Muscle of leg (tissue), 11 donors: Measurements from ENCODE around the gene PHF14. TPM values are rescaled to one million over a fixed set of nuclear protein-coding genes. Genes with fewer than 3 reads are reported as not detected.

Experiments used
- DNase-seq: peaks from one replicate; pipeline ENCODE4 v3.0.0; 2013
- H3K27ac ChIP-seq: one replicate; pipeline ENCODE4 v1.5.1; 2013; ENCODE audit warnings: mild to moderate bottlenecking, low read length, control low read depth
- H3K27me3 ChIP-seq: one replicate; pipeline ENCODE4 v1.6.1; 2013; ENCODE audit warnings: low read length; ENCODE audit not compliant: control insufficient read depth, insufficient read depth
- H3K36me3 ChIP-seq: one replicate; pipeline ENCODE4 v1.6.1; 2013; ENCODE audit warnings: low read length; ENCODE audit not compliant: control insufficient read depth, insufficient read depth
- H3K4me1 ChIP-seq: one replicate; pipeline ENCODE4 v1.6.1; 2013; ENCODE audit warnings: low read length; ENCODE audit not compliant: control insufficient read depth, insufficient read depth
- H3K4me3 ChIP-seq: one replicate; pipeline ENCODE4 v1.5.1; 2013; ENCODE audit warnings: low read length, control low read depth
- H3K9me3 ChIP-seq: replicated peaks from 2 replicates; pipeline ENCODE4 v1.6.1; 2013; ENCODE audit warnings: low read depth, low read length; ENCODE audit not compliant: control insufficient read depth
- WGBS: methylation state at CpG from one replicate; pipeline ENCODE4 v1.1.5; 2013; ENCODE audit warnings: missing lambda C conversion rate; ENCODE audit not compliant: insufficient coverage; 5-methylcytosine and 5-hydroxymethylcytosine counted together
- polyA plus RNA-seq, 8 donors: library from polyadenylated mRNA; unstranded; fragments of 120-200 nt; gene quantifications; one replicate each; pipeline versions ENCODE4 v1.2.1 to v1.2.3, GENCODE V29; 2013; ENCODE audit warnings: inconsistent platforms in 1 of 8, low replicate concordance in 1 of 8; ENCODE audit not compliant: insufficient read length in 8 of 8, insufficient read depth in 1 of 8
- total RNA-seq: library from RNA; stranded (reverse); fragments of 120-200 nt; gene quantifications from one replicate; pipeline ENCODE4 v1.2.4, GENCODE V29; 2013

The PHF14 gene
- total and polyA plus RNA-seq, 9 donors, result 30.8 to 47.7 (median 34.7) TPM

DNA sequence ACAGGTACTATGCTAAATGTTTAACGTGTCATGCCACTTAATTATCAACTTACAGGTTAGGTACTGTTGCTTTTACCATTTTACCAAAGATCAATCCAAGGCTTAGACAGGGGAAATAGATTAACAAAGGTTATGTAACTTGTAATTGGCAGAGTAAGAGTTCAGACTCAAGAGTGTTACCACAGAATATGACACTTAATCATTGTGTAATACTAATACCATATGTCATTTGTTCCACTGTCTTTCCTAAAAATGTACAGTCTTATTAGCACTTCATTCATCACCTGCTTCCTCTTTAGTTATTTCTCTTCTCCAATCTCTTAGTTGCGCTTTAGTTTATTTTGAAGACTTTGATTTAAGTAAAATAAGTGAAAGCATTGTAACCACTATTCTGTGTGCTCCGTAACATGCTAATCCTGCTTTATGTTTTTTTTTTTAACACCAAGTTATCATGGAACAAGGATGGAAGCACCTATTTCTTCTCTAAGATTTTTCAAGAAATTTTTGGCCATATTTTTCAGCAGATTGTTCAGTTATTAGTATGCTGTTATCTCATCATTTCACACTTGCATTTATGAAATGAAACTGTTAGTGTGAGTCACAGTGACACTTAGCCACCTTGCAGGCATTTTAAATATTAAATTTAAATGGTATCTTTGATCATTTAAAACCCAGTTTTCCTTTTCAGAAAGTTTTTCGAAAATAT, 197.3 kb downstream of the PHF14 start:
- Histone ChIP-seq H3K27ac (no peak overlapping the region), H3K4me1 (no peaks in the 10 kb centered on the region), H3K4me3 (no peak overlapping the region), H3K36me3 (no peaks in the 10 kb centered on the region), H3K9me3 (no peaks in the 10 kb centered on the region), H3K27me3 (no peaks in the 10 kb centered on the region)
- no CpG with 5 or more reads among the region's 4 CpGs for WGBS
- DNase-seq, result peak; percentile 41

DNA sequence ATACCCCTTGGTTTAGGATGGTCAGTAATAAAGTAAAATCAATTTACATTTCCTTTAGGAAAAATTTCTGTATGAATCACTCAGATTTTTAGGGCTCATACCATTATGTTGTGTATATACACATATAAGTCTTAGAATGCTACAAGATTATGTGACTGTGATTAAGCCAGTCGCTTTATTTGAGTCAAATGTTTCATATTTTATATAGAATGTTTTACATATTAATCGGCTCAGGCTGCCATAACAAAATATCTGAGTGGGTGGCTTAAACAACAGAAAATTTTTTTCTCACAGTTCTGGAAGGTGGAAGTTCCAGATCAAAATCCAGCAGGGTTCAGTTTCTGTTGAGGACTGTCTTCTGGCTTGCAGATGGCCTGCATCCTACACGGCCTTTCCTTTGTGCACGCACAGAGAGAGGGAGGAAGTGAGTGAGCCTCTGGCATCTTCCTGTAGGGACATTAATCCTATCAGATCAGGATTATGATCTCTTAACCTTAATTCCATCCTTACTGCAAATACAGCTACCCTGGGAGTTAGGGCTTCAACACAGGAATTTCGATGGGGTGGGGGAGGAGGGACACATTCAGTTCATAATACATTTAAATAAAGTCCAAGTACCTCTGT, 198.0 kb downstream of the PHF14 start:
- no peaks in the 10 kb centered on the region for H3K4me1 ChIP-seq
- H3K27me3 ChIP-seq, result no peaks in the 10 kb centered on the region
- H3K4me3 ChIP-seq, result no peak overlapping the region
- H3K27ac ChIP-seq, result no peak overlapping the region
- H3K9me3 ChIP-seq, result no peaks in the 10 kb centered on the region
- no CpG with 5 or more reads among the region's 5 CpGs for WGBS
- H3K36me3 ChIP-seq, result no peaks in the 10 kb centered on the region
- no peak for DNase-seq

DNA sequence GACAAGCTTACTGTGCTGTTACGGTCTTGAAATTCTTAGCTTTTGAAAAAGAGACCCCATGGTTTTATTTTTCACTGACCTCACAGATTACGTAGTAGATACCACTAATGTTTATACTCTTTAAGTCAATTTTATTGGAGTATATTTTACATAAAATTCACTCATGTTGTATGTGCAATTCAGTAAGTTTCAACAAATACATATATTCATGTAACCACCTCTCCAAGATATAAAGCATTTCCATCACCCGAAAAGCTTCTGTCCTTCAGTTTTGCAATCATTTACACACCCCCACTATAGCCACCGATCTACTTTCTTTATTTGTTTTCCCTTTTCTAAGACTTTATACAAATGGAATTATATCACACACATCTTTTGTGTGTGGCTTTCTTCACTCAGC, 199.2 kb downstream of the PHF14 start:
- H3K4me3 ChIP-seq, result no peak overlapping the region
- no peaks in the 10 kb centered on the region for H3K36me3 ChIP-seq
- H3K4me1 ChIP-seq, result no peaks in the 10 kb centered on the region
- no peaks in the 10 kb centered on the region for H3K27me3 ChIP-seq
- WGBS, result 100% methylated on average over 1 of the region's 4 CpGs
- no peak for DNase-seq
- no peak overlapping the region for H3K27ac ChIP-seq
- H3K9me3 ChIP-seq, result no peaks in the 10 kb centered on the region

DNA sequence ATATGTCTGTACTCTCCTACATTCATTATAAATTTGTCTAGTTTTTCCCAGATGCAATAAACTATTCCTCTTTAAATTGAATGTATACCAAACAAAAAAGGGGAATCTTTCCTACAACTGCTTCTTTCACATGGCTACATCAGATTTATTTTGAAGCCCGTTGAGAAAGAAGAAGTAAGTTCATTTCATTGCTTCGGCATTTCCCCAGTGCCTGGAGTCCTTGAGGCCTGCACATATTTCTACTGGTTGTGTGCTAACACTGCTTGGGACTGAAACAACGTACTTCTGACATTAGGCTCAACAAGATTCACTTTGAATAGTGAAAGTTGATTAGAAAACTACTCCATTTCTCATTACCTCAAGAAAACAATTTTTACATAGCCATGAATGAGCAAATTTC, 201.7 kb downstream of the PHF14 start:
- no CpG with 5 or more reads among the region's 3 CpGs for WGBS
- Histone ChIP-seq H3K4me3 (no peak overlapping the region), H3K27ac (no peak overlapping the region), H3K9me3 (peaks cover 3% of the 10 kb centered on the region), H3K36me3 (no peaks in the 10 kb centered on the region), H3K4me1 (no peaks in the 10 kb centered on the region), H3K27me3 (no peaks in the 10 kb centered on the region)
- DNase-seq, result no peak

DNA sequence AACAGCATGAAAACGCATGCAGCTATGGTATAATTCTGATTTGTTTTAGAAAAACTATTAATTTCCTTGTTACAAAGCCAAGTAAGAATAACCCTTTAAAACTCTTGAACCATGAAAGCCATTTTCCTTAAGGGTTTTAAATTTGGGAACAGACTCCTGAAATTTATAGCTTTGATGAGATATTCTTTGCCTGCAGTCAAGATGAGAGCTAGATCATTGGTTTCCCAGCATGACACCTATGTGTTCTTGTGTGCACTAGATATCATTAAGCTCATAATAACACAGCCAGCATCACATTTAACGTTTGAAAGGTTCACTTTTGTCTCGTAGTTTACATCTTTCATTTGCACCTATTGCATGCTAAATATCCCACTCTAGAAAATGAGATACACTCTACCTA, 202.2 kb downstream of the PHF14 start:
- H3K27me3 ChIP-seq, result no peaks in the 10 kb centered on the region
- H3K4me1 ChIP-seq, result no peaks in the 10 kb centered on the region
- H3K9me3 ChIP-seq, result peaks cover 3% of the 10 kb centered on the region
- no peaks in the 10 kb centered on the region for H3K36me3 ChIP-seq
- no peak overlapping the region for H3K27ac ChIP-seq
- DNase-seq, result no peak
- H3K4me3 ChIP-seq, result no peak overlapping the region
- no CpG with 5 or more reads among the region's 3 CpGs for WGBS

DNA sequence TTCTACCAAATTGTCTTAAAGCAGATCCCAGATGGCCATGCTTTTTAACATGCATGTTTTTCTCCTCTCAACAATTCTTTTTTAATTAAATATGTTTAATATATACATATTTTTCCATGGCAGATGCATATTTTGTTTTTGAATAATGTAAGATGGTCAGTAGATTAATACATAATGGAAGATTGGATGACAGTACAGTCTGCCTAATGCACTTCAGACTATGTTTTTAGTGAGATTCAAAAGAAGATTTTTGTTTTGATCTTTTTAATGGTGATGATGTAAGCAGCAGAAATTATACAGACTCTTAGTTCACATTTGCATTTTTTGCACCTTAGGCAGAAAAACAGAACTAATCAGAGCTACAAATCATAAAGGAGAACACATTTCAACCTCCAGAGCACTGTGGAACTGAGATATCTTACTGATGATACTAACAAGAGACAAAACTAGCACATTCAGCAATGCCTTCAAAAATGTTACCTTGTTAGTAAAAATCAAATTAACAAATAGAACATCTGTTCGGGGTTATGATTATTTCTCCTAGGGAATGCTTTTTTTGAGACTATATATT, 203.4 kb downstream of the PHF14 start:
- no peaks in the 10 kb centered on the region for H3K27me3 ChIP-seq
- peaks cover 3% of the 10 kb centered on the region for H3K9me3 ChIP-seq
- no peaks in the 10 kb centered on the region for H3K36me3 ChIP-seq
- DNase-seq, result no peak
- H3K27ac ChIP-seq, result no peak overlapping the region
- H3K4me3 ChIP-seq, result no peak overlapping the region
- no peaks in the 10 kb centered on the region for H3K4me1 ChIP-seq
- no CpG with 5 or more reads among the region's 1 CpG for WGBS

DNA sequence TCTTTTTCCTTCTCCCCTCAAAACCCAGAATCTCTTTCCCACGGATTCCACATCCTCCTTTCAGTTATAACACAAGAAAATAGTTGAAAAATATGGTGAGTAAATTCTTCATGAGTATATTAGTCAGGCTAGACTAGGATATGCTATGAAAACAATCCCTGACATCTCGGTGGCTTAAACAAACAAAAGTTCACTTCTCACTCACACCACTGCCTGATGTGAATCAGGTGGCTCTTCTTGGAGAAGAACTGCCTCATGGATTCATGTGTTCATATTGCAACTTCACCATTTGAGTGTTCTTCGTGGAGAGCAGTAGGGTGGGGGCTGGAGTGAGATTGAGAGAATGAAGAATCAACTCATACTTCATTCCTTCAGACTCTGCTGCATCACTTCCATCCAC, 204.1 kb downstream of the PHF14 start:
- WGBS, result no CpG with 5 or more reads among the region's 3 CpGs

DNA sequence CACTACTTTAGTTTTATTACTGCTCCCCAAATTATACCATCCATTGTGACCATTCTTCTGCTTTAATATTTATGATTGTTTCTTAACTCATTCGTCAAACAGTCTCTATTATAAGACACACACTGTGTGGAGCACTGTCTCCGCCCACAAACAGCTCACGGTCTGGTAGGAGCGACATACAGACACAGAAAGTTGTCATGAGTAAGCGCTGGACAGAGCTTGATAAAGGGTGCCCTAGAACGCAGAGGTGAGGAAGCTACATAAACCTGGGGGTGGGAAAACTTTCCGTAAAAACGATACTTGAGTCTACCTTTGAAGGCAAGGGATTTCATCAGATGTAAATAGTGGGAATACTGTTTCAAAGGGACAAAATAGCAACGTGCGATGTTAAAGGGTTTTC, 207.9 kb downstream of the PHF14 start:
- no peak for DNase-seq
- 75% methylated on average over 9 of the region's 10 CpGs for WGBS
- H3K4me1 ChIP-seq, result no peaks in the 10 kb centered on the region

More for the DNA sequence above, 204.1 kb downstream of the PHF14 start:
- no peaks in the 10 kb centered on the region for H3K4me1 ChIP-seq
- no peak overlapping the region for H3K4me3 ChIP-seq
- H3K27ac ChIP-seq, result no peak overlapping the region
- no peaks in the 10 kb centered on the region for H3K27me3 ChIP-seq
- no peaks in the 10 kb centered on the region for H3K36me3 ChIP-seq
- peaks cover 3% of the 10 kb centered on the region for H3K9me3 ChIP-seq
- no peak for DNase-seq

DNA sequence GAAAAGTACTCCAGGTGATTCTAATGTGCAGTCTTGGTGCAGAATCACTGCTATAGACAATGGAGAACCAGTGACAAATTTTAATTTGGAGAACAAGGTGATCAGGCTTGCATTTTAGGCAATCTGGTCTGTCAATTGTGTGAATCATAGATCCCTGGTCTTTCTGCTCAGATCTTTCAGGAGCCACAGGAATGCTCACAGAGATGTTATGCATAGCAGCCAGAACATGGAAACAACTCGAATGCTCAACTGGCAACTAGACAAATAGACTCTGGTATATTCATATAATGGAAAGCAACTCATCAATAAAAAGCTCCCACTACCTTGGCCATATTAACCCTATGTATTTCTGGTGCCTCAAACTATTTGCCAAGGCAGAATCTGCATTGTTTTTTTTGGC, 209.1 kb downstream of the PHF14 start:
- Histone ChIP-seq H3K4me3 (no peak overlapping the region), H3K36me3 (no peaks in the 10 kb centered on the region), H3K27ac (no peak overlapping the region), H3K9me3 (peaks cover 7% of the 10 kb centered on the region), H3K27me3 (no peaks in the 10 kb centered on the region), H3K4me1 (no peaks in the 10 kb centered on the region)
- no CpG with 5 or more reads among the region's 1 CpG for WGBS
- no peak for DNase-seq

More for the DNA sequence above, 207.9 kb downstream of the PHF14 start:
- Histone ChIP-seq H3K27me3 (no peaks in the 10 kb centered on the region), H3K4me3 (no peak overlapping the region), H3K36me3 (no peaks in the 10 kb centered on the region), H3K27ac (no peak overlapping the region), H3K9me3 (peaks cover 7% of the 10 kb centered on the region)

DNA sequence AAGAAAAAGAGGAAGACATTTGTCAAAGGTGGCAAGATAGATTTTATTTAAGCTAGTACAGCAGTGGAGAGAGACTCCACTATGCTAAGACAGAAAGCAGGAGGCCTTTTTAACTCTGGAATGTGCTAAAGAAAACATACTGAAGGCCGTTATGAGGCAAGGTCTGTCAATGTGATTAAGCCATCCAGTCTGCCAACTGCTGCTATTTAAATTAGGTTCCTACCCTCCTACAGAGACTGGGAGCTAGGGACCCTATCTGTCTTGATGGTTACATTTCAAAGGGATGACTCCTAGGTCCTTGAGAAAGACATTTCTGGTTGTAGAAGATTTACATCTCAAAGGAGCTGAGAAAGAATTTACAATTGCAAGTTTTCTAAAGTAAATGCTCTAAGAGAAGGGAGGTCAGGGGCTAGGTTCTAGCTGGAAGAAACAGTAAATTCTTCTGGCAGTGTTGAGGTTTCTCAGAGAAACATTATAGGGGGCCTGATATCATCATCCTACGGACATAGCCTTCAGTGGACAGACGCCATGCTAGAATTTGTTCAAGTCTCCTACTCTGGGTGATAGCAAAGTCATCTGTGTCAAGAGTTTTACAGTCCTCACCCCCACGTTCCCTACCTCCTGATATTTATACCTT, 211.6 kb downstream of the PHF14 start:
- Histone ChIP-seq H3K27ac (no peak overlapping the region), H3K4me3 (no peak overlapping the region), H3K4me1 (no peaks in the 10 kb centered on the region), H3K36me3 (no peaks in the 10 kb centered on the region), H3K27me3 (no peaks in the 10 kb centered on the region), H3K9me3 (peaks cover 5% of the 10 kb centered on the region)
- WGBS, result no CpG with 5 or more reads among the region's 4 CpGs
- DNase-seq, result no peak
